Ascending aorta (tissue), 2 donors: ENCODE results near the gene D2HGDH. TPM values are rescaled to one million over a fixed set of nuclear protein-coding genes. Genes with fewer than 3 reads are reported as not detected.

Experiments
- DNase-seq, 2 donors: peaks; one replicate each; pipeline ENCODE4 v3.0.0-alpha.2; 2019; ENCODE audit warnings: low spot score in 2 of 2
- H3K27ac ChIP-seq, 2 donors: fragments of 200-600 bp; sonication (generic); one replicate each; pipeline ENCODE4 v1.5.1; 2016 to 2017; ENCODE audit warnings: mild to moderate bottlenecking in 1 of 2
- H3K27me3 ChIP-seq: fragments of 200-600 bp; sonication (generic); one replicate; pipeline ENCODE4 v1.5.1; 2017
- H3K36me3 ChIP-seq, 2 donors: fragments of 200-600 bp; sonication (generic); one replicate each; pipeline ENCODE4 v1.5.1; 2016
- H3K4me1 ChIP-seq, 2 donors: fragments of 200-600 bp; sonication (generic); one replicate each; pipeline ENCODE4 v1.5.1; 2016 to 2017; ENCODE audit warnings: mild to moderate bottlenecking in 1 of 2
- H3K4me3 ChIP-seq, 2 donors: fragments of 200-600 bp; sonication (generic); one replicate each; pipeline ENCODE4 v1.5.1; 2016 to 2017; ENCODE audit warnings: mild to moderate bottlenecking in 1 of 2
- H3K9me3 ChIP-seq, 2 donors: fragments of 200-600 bp; sonication (generic); one replicate each; pipeline ENCODE4 v1.5.1; 2016
- CTCF ChIP-seq, 3 experiments: fragments of 200-600 bp in 2 of 3; fragments of 450-650 bp in 1 of 3; sonication (generic) in 2 of 3; IDR thresholded peaks; one replicate each; pipeline ENCODE4 v1.5.1; 2016 to 2019; ENCODE audit warnings: antibody characterized with exemption in 3 of 3, mild to moderate bottlenecking in 1 of 3, moderate library complexity in 1 of 3
- intact Hi-C: fragments of 100-400 bp; cut with DNase I; formaldehyde crosslinking; loops from one replicate; pipeline ENCODE4 v1.15.1; 2023
- total RNA-seq: library from RNA; depleted of rRNA; stranded (reverse); fragments of >200 nt; gene quantifications from one replicate; pipeline ENCODE4 v1.1.0, GENCODE V29; 2016

The D2HGDH gene
- total RNA-seq, 1 donor from 2014 or later = 22.2 TPM

GRCh38 chr2:241768850-241769249 is 34.4 kb downstream of the D2HGDH start:
- no peaks in the 10 kb centered on the region for H3K4me1 ChIP-seq
- no peaks in the 10 kb centered on the region for H3K27me3 ChIP-seq
- H3K4me3 ChIP-seq = no peak overlapping the region
- DNase-seq = no peak
- H3K27ac ChIP-seq = no peak overlapping the region
- H3K9me3 ChIP-seq = no peaks in the 10 kb centered on the region
- H3K36me3 ChIP-seq = peaks cover 0 to 6% of the 10 kb centered on the region in 2 donors
- no peak for TF ChIP-seq CTCF (IDR thresholded peaks at IDR 0.05)
- intact Hi-C loops = no loop called here

- Histone ChIP-seq H3K27ac (no peak overlapping the region), H3K9me3 (no peaks in the 10 kb centered on the region), H3K36me3 (peaks cover 0 to 6% of the 10 kb centered on the region in 2 donors), H3K27me3 (peaks cover 4% of the 10 kb centered on the region), H3K4me3 (no peak overlapping the region), H3K4me1 (no peaks in the 10 kb centered on the region)
- no peak for TF ChIP-seq CTCF (IDR thresholded peaks at IDR 0.05)
- intact Hi-C loops = no loop called here
- no peak for DNase-seq
Measured at GRCh38 chr2:241769819-241770184, 35.4 kb downstream of the D2HGDH start.

- Histone ChIP-seq H3K27me3 (peaks cover 4% of the 10 kb centered on the region), H3K36me3 (peaks cover 0 to 6% of the 10 kb centered on the region in 2 donors), H3K4me1 (no peaks in the 10 kb centered on the region), H3K27ac (no peak overlapping the region), H3K4me3 (no peak overlapping the region), H3K9me3 (no peaks in the 10 kb centered on the region)
- TF ChIP-seq CTCF (IDR thresholded peaks at IDR 0.05) = no peak
- intact Hi-C loops = no loop called here
- DNase-seq = no peak
Measured at GRCh38 chr2:241770185-241770935, 35.9 kb downstream of the D2HGDH start.

GRCh38 chr2:241770936-241771285 is 36.5 kb downstream of the D2HGDH start:
- H3K27ac ChIP-seq = no peak overlapping the region
- no peaks in the 10 kb centered on the region for H3K4me1 ChIP-seq
- no peak for TF ChIP-seq CTCF (IDR thresholded peaks at IDR 0.05)
- no peaks in the 10 kb centered on the region for H3K9me3 ChIP-seq
- intact Hi-C loops = no loop called here
- H3K4me3 ChIP-seq = no peak overlapping the region
- DNase-seq = no peak
- H3K36me3 ChIP-seq = peaks cover 0 to 6% of the 10 kb centered on the region in 2 donors
- peaks cover 4% of the 10 kb centered on the region for H3K27me3 ChIP-seq

GRCh38 chr2:241771286-241772062 is 37.0 kb downstream of the D2HGDH start:
- Histone ChIP-seq H3K27ac (no peak overlapping the region), H3K27me3 (peaks cover 4% of the 10 kb centered on the region), H3K36me3 (peaks cover 0 to 6% of the 10 kb centered on the region in 2 donors), H3K4me3 (no peak overlapping the region), H3K4me1 (no peaks in the 10 kb centered on the region), H3K9me3 (no peaks in the 10 kb centered on the region)
- intact Hi-C loops = no loop called here
- no peak for TF ChIP-seq CTCF (IDR thresholded peaks at IDR 0.05)
- DNase-seq = peak in 1 of 2 donors; percentile 61
